SK-N-SH (cell line): ENCODE measurements around the gene APBA3. TPM values are rescaled to one million over a fixed set of nuclear protein-coding genes. Genes with fewer than 3 reads are reported as not detected.

Experiments
- CTCF ChIA-PET: fragments of 300-600, 350-600 bp; formaldehyde crosslinking; extraction: SDS; loops from one replicate; lab custom pipeline; 2021; lab: Yijun Ruan, JAX
- POLR2A ChIA-PET: fragments of 350-600 bp; sonication (Branson Sonifier 250); formaldehyde crosslinking; extraction: SDS; loops from one replicate; lab custom pipeline; 2020; ENCODE audit warnings: antibody characterized with exemption, inconsistent platforms; lab: Yijun Ruan, JAX
- DNase-seq: peaks from one replicate; pipeline ENCODE4 v3.0.0; 2012
- H2AFZ ChIP-seq: fragments of 200-600 bp; sonication (generic); 2 replicates; pipeline ENCODE4 v1.8.1; 2016; ENCODE audit warnings: antibody characterized with exemption, mild to moderate bottlenecking, low read depth
- H3F3A ChIP-seq: fragments of 200-600 bp; sonication (generic); replicated peaks from 2 replicates; pipeline ENCODE3; 2016; ENCODE audit warnings: antibody characterized with exemption, mild to moderate bottlenecking; ENCODE audit not compliant: insufficient read depth
- H3K27ac ChIP-seq, 2 experiments: fragments of 200-500 bp in 1 of 2; fragments of 200-600 bp in 1 of 2; sonication (Bioruptor generic) in 1 of 2; sonication (generic), shearing (Covaris generic) in 1 of 2; 2 replicates each; pipeline versions ENCODE4 v1.5.1 to v1.6.1; 2014 to 2016; ENCODE audit warnings: low read depth in 2 of 2, inconsistent platforms in 1 of 2, low read length in 1 of 2, mild to moderate bottlenecking in 1 of 2, mixed read lengths in 1 of 2
- H3K27me3 ChIP-seq: fragments of 200-600 bp; sonication (generic), shearing (Covaris generic); 2 replicates; pipeline ENCODE4 v1.6.1; 2016; ENCODE audit warnings: mixed run types; ENCODE audit not compliant: insufficient read depth
- H3K36me3 ChIP-seq, 2 experiments: fragments of 200-500 bp in 1 of 2; fragments of 200-600 bp in 1 of 2; sonication (Bioruptor generic) in 1 of 2; sonication (generic) in 1 of 2; replicated peaks in 1 of 2; 2 replicates each; pipeline versions ENCODE3 to v1.5.1; 2014 to 2016; ENCODE audit warnings: low read length in 1 of 2, mild to moderate bottlenecking in 1 of 2; ENCODE audit not compliant: insufficient read depth in 2 of 2, control insufficient read depth in 1 of 2
- H3K4me1 ChIP-seq, 2 experiments: fragments of 200-500 bp in 1 of 2; fragments of 200-600 bp in 1 of 2; sonication (Bioruptor generic) in 1 of 2; sonication (generic), shearing (Covaris generic) in 1 of 2; 2 replicates each; pipeline versions ENCODE4 v1.5.1 to v1.6.1; 2014 to 2016; ENCODE audit warnings: low read depth in 1 of 2, low read length in 1 of 2, mixed run types in 1 of 2; ENCODE audit not compliant: insufficient read depth in 2 of 2, control insufficient read depth in 1 of 2
- H3K4me2 ChIP-seq: fragments of 200-600 bp; sonication (generic), shearing (Covaris generic); 2 replicates; pipeline ENCODE4 v1.6.1; 2017; ENCODE audit warnings: mixed run types
- H3K4me3 ChIP-seq, 2 experiments: fragments of 200-500 bp in 1 of 2; fragments of 200-600 bp in 1 of 2; sonication (Bioruptor generic) in 1 of 2; sonication (generic), shearing (Covaris generic) in 1 of 2; 2 replicates each; pipeline versions ENCODE4 v1.5.1 to v1.8.1; 2014 to 2016; ENCODE audit warnings: low read depth in 2 of 2, inconsistent platforms in 1 of 2, low read length in 1 of 2, mild to moderate bottlenecking in 1 of 2, mixed read lengths in 1 of 2, moderate library complexity in 1 of 2
- H3K79me2 ChIP-seq: fragments of 200-600 bp; sonication (generic); 2 replicates; pipeline ENCODE4 v1.8.1; 2017; ENCODE audit warnings: mild to moderate bottlenecking; ENCODE audit not compliant: insufficient read depth
- H3K9ac ChIP-seq: fragments of 200-600 bp; sonication (generic); 2 replicates; pipeline ENCODE4 v1.6.1; 2017; ENCODE audit warnings: mixed run types
- H3K9me2 ChIP-seq: fragments of 200-600 bp; sonication (generic); 2 replicates; pipeline ENCODE4 v1.6.1; 2017; ENCODE audit warnings: mixed run types
- H3K9me3 ChIP-seq: fragments of 200-600 bp; sonication (generic); 2 replicates; pipeline ENCODE4 v1.6.1; 2017; ENCODE audit warnings: mixed run types, mild to moderate bottlenecking, moderate library complexity
- H4K20me1 ChIP-seq: fragments of 200-600 bp; sonication (generic); 2 replicates; pipeline ENCODE4 v1.6.1; 2017; ENCODE audit warnings: mild to moderate bottlenecking, mixed run types; ENCODE audit not compliant: insufficient read depth
- CHD2 ChIP-seq: fragments of 150-350 bp; IDR thresholded peaks from 2 replicates; pipeline ENCODE4 v1.6.1; 2018; ENCODE audit warnings: low read length; ENCODE audit not compliant: partially characterized antibody
- CTCF ChIP-seq: fragments of 200-600 bp; sonication (generic); IDR thresholded peaks from 2 replicates; pipeline ENCODE4 v1.6.1; 2017; ENCODE audit warnings: antibody characterized with exemption, mild to moderate bottlenecking, moderate library complexity
- EP300 ChIP-seq, 2 experiments: IDR thresholded peaks; 2 replicates each; pipeline versions ENCODE4 v1.4.0 to v1.6.1; 2012; ENCODE audit warnings: borderline replicate concordance in 1 of 2, low read depth in 1 of 2, low read length in 1 of 2
- EZH2phosphoT487 ChIP-seq: fragments of 200-600 bp; sonication (generic); IDR thresholded peaks from 2 replicates; pipeline ENCODE4 v1.6.1; 2017; ENCODE audit warnings: low read depth, mixed run types, mild to moderate bottlenecking, antibody characterized with exemption, moderate library complexity, borderline replicate concordance
- FOSL2 ChIP-seq: IDR thresholded peaks from 2 replicates; pipeline ENCODE4 v1.4.0; 2012; ENCODE audit warnings: low read depth, mild to moderate bottlenecking, moderate library complexity, borderline replicate concordance
- FOXM1 ChIP-seq: IDR thresholded peaks from 2 replicates; pipeline ENCODE4 v1.4.0; 2012; ENCODE audit warnings: low read depth, mild to moderate bottlenecking
- GABPA ChIP-seq: IDR thresholded peaks from 2 replicates; pipeline ENCODE4 v1.4.0; 2012; ENCODE audit warnings: low read depth, mild to moderate bottlenecking
- NRF1 ChIP-seq: IDR thresholded peaks from 2 replicates; pipeline ENCODE4 v1.6.1; 2012; ENCODE audit warnings: low read depth, mild to moderate bottlenecking, low read length
- POLR2AphosphoS5 ChIP-seq: IDR thresholded peaks from 2 replicates; pipeline ENCODE4 v1.6.1; 2012; ENCODE audit warnings: low read depth, low read length
- RAD21 ChIP-seq: IDR thresholded peaks from 2 replicates; pipeline ENCODE4 v1.6.1; 2012; ENCODE audit warnings: mild to moderate bottlenecking, low read length
- RCOR1 ChIP-seq: fragments of 150-350 bp; IDR thresholded peaks from 2 replicates; pipeline ENCODE4 v1.6.1; 2017; ENCODE audit warnings: antibody characterized with exemption, low read length
- REST ChIP-seq: IDR thresholded peaks from 2 replicates; pipeline ENCODE4 v1.6.1; 2012; ENCODE audit warnings: mild to moderate bottlenecking, low read depth, low read length, moderate library complexity
- SIN3A ChIP-seq: IDR thresholded peaks from 2 replicates; pipeline ENCODE4 v1.6.1; 2012; ENCODE audit warnings: low read depth, mild to moderate bottlenecking, low read length, moderate library complexity, borderline replicate concordance
- SMC3 ChIP-seq: IDR thresholded peaks from 2 replicates; pipeline ENCODE4 v1.6.1; 2012; ENCODE audit warnings: low read depth, low read length, improper control_type of control experiment
- TAF1 ChIP-seq: IDR thresholded peaks from 2 replicates; pipeline ENCODE4 v1.6.1; 2012; ENCODE audit warnings: low read depth, mild to moderate bottlenecking, low read length, moderate library complexity, borderline replicate concordance
- TEAD4 ChIP-seq: IDR thresholded peaks from 2 replicates; pipeline ENCODE4 v1.4.0; 2012; ENCODE audit warnings: mild to moderate bottlenecking, borderline replicate concordance; ENCODE audit not compliant: insufficient read depth
- USF1 ChIP-seq: IDR thresholded peaks from 2 replicates; pipeline ENCODE4 v1.4.0; 2012; ENCODE audit warnings: low read depth, borderline replicate concordance
- ZBTB33 ChIP-seq: IDR thresholded peaks from 2 replicates; pipeline ENCODE4 v1.4.0; 2012; ENCODE audit warnings: low read depth, borderline replicate concordance
- WGBS: methylation state at CpG from one replicate; pipeline ENCODE4 v1.1.6; 2017; ENCODE audit warnings: low lambda C conversion rate; 5-methylcytosine and 5-hydroxymethylcytosine counted together
- polyA plus RNA-seq, 3 experiments: library from polyadenylated mRNA; depleted of rRNA; stranded (reverse); fragments of >200 nt; gene quantifications; 2 replicates each; pipeline ENCODE4 v1.2.3, GENCODE V29; 2012

Gene APBA3
- 10.6 and 13.0 TPM in 2 replicates for polyA plus RNA-seq (2012; rRNA removed)
- polyA plus RNA-seq (2012; cell fraction: cytosol; rRNA removed) = 2.6 and 6.4 TPM in 2 replicates
- polyA plus RNA-seq (2012; cell fraction: nucleus; rRNA removed) = 48.0 and 59.2 TPM in 2 replicates

- DNase-seq = peak; percentile 96
- Histone ChIP-seq H3K4me1 (peaks cover 7 to 9% of the 10 kb centered on the region in 2 experiments; a peak in 2 of 4 replicates), H3K9ac (peak within 1 kb of the TSS; percentile 96), H3F3A (no peaks in the 10 kb centered on the region), H3K27ac (peak within 1 kb of the TSS; percentile 95 to 96), H3K79me2 (peaks cover 36% of the 10 kb centered on the region), H2AFZ (peak within 1 kb of the TSS; percentile 90), H3K36me3 (peaks cover 3% of the 10 kb centered on the region in 2 experiments), H3K9me2 (no peaks in the 10 kb centered on the region), H3K4me2 (peak within 1 kb of the TSS; percentile 92), H3K27me3 (no peaks in the 10 kb centered on the region), H3K9me3 (no peaks in the 10 kb centered on the region), H4K20me1 (no peaks in the 10 kb centered on the region), H3K4me3 (peak within 1 kb of the TSS; percentile 73 to 94)
- POLR2A ChIA-PET = interaction anchor here (1.1 to 1.4 kb wide), 4 partner anchors 12 to 226 kb away, joined by 3 to 7 read pairs (median 4); partner anchors contain the start of gene ATCAY
- 8% methylated on average over 16 of the region's 45 CpGs for WGBS
- TF ChIP-seq TAF1 (peak; percentile 60; the same call in 1 of the 2 replicates), GABPA (peak; percentile 21; the same call in 1 of the 2 replicates), FOSL2 (no peak), CHD2 (peak; percentile 80), EP300 (IDR thresholded peaks at IDR 0.05; ENCODE audit: borderline replicate concordance in 1 of 2, low read depth in 1 of 2, low read length in 1 of 2) (no peak), ZBTB33 (no peak), RAD21 (0 out of 2 replicates have a peak, but pooled peaks have one; percentile 2), SIN3A (peak; percentile 29; the same call in 1 of the 2 replicates), POLR2AphosphoS5 (peak; percentile 92), USF1 (no peak), EZH2phosphoT487 (no peak), CTCF (peak; percentile 77), RCOR1 (peak; percentile 54; the same call in 1 of the 2 replicates), SMC3 (no peak), FOXM1 (no peak), NRF1 (peak; percentile 86), REST (no peak), TEAD4 (no peak)
- CTCF ChIA-PET = interaction anchor here (0.6 to 2.5 kb wide), 11 partner anchors 11 to 410 kb away, joined by 3 to 13 read pairs (median 4); partner anchors contain the start of gene RAX2
Measured at GRCh38 chr19:3761382-3762129, at the start of gene APBA3. TSS of gene APBA3 (minus strand) at chr19:3761692. CDS start at chr19:3760264, 1,428 bp downstream.
